ENCODE measurements around the gene SEPSECS. TPM values are rescaled to one million over a fixed set of nuclear protein-coding genes. Genes with fewer than 3 reads are reported as not detected.

Gene SEPSECS
- total and polyA plus RNA-seq, 9 of the 15 experiments (the other 6 are each of a cell fraction or from before 2014, with no cell fraction given): 3.9 to 17.2 (median 7.9) TPM

- TF ChIP-seq MYC (IDR thresholded peaks at IDR 0.05; ENCODE audit: low read depth, low read length) (peak; percentile 31; the same call in 1 of the 2 replicates), MYC (CRISPR knock-in tag; IDR thresholded peaks at IDR 0.05; ENCODE audit: borderline replicate concordance, low read depth) (no peak), ZNF253 (CRISPR knock-in tag; conservative IDR thresholded peaks at IDR 0.05) (no peak), ZNF165 (CRISPR knock-in tag; IDR thresholded peaks at IDR 0.05; ENCODE audit: borderline replicate concordance) (no peak), C11orf30 (IDR thresholded peaks at IDR 0.05; ENCODE audit: low read depth) (peak; percentile 74), ELF1 (tag; IDR thresholded peaks at IDR 0.05) (no peak), BDP1 (IDR thresholded peaks at IDR 0.05; ENCODE audit: insufficient read depth, insufficient read length) (no peak), ZNF707 (CRISPR knock-in tag; conservative IDR thresholded peaks at IDR 0.05) (no peak), MTA2 (IDR thresholded peaks at IDR 0.05; ENCODE audit: low read depth) (no peak), DPF2 (IDR thresholded peaks at IDR 0.05) (peak; percentile 63), ZNF384 (IDR thresholded peaks at IDR 0.05; ENCODE audit: low read depth, low read length) (no peak), CAMTA2 (CRISPR knock-in tag; conservative IDR thresholded peaks at IDR 0.05) (no peak), TARDBP (IDR thresholded peaks at IDR 0.05) (no peak), NR3C1 (CRISPR knock-in tag; IDR thresholded peaks at IDR 0.05) (no peak), TEAD4 (IDR thresholded peaks at IDR 0.05; ENCODE audit: low read length) (peak; percentile 62), TEAD4 (CRISPR knock-in tag; IDR thresholded peaks at IDR 0.05; ENCODE audit: borderline replicate concordance) (no peak), OTX1 (CRISPR knock-in tag; IDR thresholded peaks at IDR 0.05) (no peak), CCNT2 (IDR thresholded peaks at IDR 0.05; ENCODE audit: borderline replicate concordance, extremely low read depth, insufficient read length, low read depth, low read length) (peak; percentile 36), TBP (optimal IDR thresholded peaks at IDR 0.05; ENCODE audit: low read depth, low read length) (no peak), HDAC1 (IDR thresholded peaks at IDR 0.05) (0 out of 4 replicates have a peak, but pooled peaks of 1 of the 2 experiments have one; percentile 34), SMARCA5 (IDR thresholded peaks at IDR 0.05) (no peak), EGR1 (conservative IDR thresholded peaks at IDR 0.05) (peak; percentile 69)
- TF ChIP-seq, protein P1, sequence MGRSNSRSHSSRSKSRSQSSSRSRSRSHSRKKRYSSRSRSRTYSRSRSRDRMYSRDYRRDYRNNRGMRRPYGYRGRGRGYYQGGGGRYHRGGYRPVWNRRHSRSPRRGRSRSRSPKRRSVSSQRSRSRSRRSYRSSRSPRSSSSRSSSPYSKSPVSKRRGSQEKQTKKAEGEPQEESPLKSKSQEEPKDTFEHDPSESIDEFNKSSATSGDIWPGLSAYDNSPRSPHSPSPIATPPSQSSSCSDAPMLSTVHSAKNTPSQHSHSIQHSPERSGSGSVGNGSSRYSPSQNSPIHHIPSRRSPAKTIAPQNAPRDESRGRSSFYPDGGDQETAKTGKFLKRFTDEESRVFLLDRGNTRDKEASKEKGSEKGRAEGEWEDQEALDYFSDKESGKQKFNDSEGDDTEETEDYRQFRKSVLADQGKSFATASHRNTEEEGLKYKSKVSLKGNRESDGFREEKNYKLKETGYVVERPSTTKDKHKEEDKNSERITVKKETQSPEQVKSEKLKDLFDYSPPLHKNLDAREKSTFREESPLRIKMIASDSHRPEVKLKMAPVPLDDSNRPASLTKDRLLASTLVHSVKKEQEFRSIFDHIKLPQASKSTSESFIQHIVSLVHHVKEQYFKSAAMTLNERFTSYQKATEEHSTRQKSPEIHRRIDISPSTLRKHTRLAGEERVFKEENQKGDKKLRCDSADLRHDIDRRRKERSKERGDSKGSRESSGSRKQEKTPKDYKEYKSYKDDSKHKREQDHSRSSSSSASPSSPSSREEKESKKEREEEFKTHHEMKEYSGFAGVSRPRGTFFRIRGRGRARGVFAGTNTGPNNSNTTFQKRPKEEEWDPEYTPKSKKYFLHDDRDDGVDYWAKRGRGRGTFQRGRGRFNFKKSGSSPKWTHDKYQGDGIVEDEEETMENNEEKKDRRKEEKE (IDR thresholded peaks at IDR 0.05; ENCODE audit: borderline replicate concordance in 1 of 2, control insufficient read depth in 1 of 2, low read depth in 2 of 2, low read length in 1 of 2): no peak
- TF ChIP-seq, protein P2, sequence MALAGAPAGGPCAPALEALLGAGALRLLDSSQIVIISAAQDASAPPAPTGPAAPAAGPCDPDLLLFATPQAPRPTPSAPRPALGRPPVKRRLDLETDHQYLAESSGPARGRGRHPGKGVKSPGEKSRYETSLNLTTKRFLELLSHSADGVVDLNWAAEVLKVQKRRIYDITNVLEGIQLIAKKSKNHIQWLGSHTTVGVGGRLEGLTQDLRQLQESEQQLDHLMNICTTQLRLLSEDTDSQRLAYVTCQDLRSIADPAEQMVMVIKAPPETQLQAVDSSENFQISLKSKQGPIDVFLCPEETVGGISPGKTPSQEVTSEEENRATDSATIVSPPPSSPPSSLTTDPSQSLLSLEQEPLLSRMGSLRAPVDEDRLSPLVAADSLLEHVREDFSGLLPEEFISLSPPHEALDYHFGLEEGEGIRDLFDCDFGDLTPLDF (CRISPR knock-in tag; IDR thresholded peaks at IDR 0.05): no peak
- TF ChIP-seq, protein P3, sequence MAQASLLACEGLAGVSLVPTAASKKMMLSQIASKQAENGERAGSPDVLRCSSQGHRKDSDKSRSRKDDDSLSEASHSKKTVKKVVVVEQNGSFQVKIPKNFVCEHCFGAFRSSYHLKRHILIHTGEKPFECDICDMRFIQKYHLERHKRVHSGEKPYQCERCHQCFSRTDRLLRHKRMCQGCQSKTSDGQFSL (CRISPR knock-in tag; IDR thresholded peaks at IDR 0.05): no peak
- TF ChIP-seq, protein P3 (tag; IDR thresholded peaks at IDR 0.05): no peak
These were observed 71.9 kb downstream of the SEPSECS start (continued) for GRCh38 chr4:25088093-25088952.
